ENCODE measurements around the gene TMEM174.

TMEM174 gene

GRCh38 chr5:73152411-73153388 is 20.3 kb upstream of the TMEM174 start:
- H3K4me3 ChIP-seq (ENCODE audit: low read depth, low read length), result no peak overlapping the region

DNA sequence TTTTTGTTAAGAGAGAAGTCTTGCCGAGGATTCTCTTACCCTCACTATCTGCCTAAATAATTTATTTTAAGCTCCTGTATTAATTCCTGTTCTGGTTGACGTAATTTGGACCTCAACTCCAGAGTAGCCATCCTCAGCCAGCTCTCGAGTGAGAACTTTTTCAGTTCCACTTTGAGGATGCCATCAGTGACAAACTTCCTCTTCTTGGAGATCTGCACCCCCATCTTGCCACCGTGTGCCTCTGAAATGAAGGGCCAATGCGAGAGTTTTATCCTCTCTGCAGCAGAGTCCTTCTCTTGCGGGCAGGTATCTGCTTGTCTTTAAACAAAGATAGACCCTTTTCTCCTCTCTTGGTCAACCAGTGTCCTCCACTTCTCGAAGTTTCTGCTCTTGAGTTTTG is 19.5 kb upstream of the TMEM174 start:
- DNase-seq (ENCODE audit: low read depth), result no peak
- no peak overlapping the region for H3K4me3 ChIP-seq (ENCODE audit: low read depth, low read length)

More at GRCh38 chr5:73152411-73153388, 20.3 kb upstream of the TMEM174 start:
- DNase-seq (ENCODE audit: low read depth), result no peak

- DNase-seq (ENCODE audit: low read depth), result no peak
- no peak overlapping the region for H3K4me3 ChIP-seq (ENCODE audit: low read depth, low read length)
Observed at GRCh38 chr5:73154208-73155006, 18.6 kb upstream of the TMEM174 start.

DNA sequence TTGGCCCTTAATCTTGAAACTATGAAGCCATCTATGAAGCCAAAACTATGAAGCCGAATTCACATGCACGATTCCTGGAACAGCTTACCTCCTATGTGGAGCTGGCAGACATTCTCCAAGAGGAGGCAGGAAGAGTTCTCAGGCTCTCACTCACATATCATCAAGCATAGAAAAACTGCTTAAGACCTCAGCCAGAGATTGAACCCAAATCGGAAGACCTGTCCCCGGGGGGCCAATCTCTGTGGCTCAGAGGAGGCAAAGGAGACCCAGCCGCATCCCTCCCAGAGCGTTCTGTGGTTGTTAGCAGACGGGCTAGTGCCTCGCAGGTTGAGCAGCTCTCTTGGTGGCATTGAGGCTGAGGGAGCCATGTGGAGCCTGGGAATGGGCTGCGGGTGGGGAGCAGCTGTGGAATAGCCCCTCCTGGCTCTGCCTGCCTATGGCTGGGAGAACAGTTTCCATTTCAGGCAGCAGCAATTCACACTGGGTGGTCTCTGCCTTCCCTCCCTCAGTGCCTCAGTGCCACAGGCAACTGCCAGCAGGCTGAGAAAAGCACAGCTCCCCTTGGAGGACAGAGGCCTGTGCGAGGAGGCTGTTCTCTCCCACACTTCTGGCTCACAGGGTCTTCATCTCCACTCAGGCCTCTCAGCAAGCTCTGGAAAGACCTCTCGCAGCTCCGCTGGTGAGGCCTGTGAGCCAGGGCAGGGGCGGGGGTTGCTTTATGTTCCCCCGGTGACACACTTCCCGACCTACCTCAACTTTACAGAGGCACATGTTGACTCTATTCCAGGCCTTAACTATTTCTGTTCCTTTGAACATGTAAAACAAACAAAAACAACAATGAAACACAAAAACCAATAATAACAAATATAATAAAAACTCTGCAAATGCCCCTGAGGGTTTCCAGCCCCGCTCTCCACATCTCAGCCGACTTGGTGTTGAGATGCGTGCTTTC is 17.4 kb upstream of the TMEM174 start:
- H3K4me3 ChIP-seq (ENCODE audit: low read depth, low read length), result no peak overlapping the region
- DNase-seq (ENCODE audit: low read depth), result no peak

DNA sequence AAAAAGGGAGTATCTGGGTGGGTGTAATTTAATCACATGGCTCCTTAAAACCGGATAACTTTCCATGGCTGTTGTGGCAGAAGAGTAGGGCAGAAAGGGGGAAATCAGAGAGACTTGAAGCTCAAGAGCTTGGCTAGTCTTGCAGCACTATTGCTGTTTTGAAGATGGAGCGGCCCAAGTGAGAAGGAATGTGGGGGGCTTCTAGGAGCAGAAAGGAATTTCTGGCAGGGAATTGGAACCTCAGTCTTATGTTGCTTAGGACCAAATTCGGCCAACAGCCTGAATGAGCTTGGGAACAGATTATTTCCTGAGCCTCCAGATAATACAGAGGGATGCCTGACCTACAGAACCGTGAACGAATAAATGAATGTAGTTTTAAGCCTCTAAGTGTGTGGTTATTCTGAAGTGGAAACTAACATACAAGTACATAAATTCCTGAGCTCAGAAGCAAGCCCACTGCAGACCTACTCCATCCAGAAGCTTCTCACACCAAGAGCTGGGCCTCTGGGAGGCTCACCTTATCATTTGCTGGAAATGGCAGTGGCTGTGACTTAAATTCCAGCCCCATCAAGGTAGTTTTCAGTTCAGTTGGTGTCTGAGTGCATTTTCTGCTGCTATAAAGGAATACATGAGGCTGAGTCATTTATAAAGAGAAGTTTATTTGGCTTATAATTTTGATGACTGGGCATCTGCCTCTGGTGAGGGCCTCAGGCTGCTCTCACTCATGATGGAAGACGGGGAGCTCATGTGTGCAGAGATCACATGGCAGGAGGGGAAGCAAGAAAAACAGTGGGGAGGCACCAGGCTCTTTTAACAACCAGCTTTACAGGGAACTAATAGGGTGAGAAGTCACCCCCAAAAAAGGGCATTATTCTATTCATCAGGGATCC is 15.3 kb upstream of the TMEM174 start:
- no peak overlapping the region for H3K4me3 ChIP-seq (ENCODE audit: low read depth, low read length)
- DNase-seq (ENCODE audit: low read depth), result no peak

- DNase-seq (ENCODE audit: low read depth), result no peak
- no peak overlapping the region for H3K4me3 ChIP-seq (ENCODE audit: low read depth, low read length)
Observed at GRCh38 chr5:73158313-73158712, 14.7 kb upstream of the TMEM174 start.

GRCh38 chr5:73160239-73160671 is 12.7 kb upstream of the TMEM174 start:
- no peak for DNase-seq (ENCODE audit: low read depth)

DNA sequence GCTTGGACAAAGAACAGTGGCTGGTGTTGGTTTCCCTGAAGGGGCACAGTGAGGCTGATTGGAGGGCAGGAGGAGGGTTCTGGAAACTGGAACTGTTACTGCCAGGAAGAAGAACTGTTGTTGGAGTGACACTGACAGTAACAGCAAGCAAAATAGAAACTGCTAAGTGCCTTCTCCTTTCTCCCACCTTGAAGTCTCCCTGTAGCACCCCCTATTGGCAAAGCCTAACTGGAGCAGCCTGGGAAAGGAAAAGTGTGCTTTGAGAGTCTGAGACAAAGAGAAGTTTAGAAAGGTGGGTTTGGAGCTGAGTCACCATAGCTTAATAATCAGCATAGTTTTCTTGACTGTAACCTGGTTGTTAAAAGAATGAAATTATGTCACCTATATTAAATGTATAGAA is 2.5 kb upstream of the TMEM174 start:
- no peak for DNase-seq (ENCODE audit: low read depth)
- H3K4me3 ChIP-seq (ENCODE audit: low read depth, low read length), result no peak overlapping the region

More at GRCh38 chr5:73160239-73160671, 12.7 kb upstream of the TMEM174 start:
- no peak overlapping the region for H3K4me3 ChIP-seq (ENCODE audit: low read depth, low read length)

DNA sequence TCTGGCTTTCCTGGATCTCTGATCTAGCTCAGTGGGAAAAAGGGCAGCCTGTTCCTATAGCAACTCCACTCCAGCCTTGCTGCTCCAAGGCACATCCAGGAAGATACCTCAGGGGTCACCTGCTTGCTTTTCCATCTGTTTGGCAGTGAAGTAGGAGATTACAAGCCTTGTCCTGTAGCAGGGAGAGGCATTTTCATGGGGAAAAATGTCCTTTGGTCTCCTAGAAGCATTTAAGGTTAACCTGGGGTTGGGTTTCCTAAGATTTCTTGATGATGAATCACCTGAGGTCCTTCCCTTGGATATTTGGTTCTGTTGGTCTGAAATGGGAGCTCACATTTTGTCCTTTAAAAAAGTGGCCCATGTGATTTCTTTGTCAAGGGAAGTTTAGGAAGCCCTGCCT is 1.5 kb upstream of the TMEM174 start:
- no peak overlapping the region for H3K4me3 ChIP-seq (ENCODE audit: low read depth, low read length)
- DNase-seq (ENCODE audit: low read depth), result no peak

DNA sequence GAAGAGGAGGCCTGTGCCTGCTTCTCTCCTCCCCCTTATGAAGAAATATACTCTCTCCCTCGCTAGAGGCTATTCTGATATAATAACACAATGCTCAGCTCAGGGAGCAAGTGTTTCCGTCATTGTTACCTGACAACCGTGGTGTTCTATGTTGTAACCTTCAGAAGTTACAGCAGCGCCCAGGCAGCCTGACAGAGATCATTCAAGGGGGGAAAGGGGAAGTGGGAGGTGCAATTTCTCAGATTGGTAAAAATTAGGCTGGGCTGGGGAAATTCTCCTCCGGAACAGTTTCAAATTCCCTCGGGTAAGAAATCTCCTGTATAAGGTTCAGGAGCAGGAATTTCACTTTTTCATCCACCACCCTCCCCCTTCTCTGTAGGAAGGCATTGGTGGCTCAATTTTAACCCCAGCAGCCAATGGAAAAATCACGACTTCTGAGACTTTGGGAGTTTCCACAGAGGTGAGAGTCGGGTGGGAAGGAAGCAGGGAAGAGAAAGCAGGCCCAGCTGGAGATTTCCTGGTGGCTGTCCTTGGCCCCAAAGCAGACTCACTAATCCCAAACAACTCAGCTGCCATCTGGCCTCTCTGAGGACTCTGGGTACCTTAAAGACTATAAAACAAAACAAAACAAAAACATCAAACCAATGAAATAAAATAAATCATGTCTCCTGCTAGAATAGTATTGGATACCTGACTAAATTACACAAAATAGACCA is 1.3 kb downstream of the TMEM174 start:
- no peak for DNase-seq (ENCODE audit: low read depth)
- H3K4me3 ChIP-seq (ENCODE audit: low read depth, low read length), result no peak overlapping the region

- DNase-seq (ENCODE audit: low read depth), result no peak
- no peak overlapping the region for H3K4me3 ChIP-seq (ENCODE audit: low read depth, low read length)
Observed at GRCh38 chr5:73176250-73176649, 3.3 kb downstream of the TMEM174 start.

DNA sequence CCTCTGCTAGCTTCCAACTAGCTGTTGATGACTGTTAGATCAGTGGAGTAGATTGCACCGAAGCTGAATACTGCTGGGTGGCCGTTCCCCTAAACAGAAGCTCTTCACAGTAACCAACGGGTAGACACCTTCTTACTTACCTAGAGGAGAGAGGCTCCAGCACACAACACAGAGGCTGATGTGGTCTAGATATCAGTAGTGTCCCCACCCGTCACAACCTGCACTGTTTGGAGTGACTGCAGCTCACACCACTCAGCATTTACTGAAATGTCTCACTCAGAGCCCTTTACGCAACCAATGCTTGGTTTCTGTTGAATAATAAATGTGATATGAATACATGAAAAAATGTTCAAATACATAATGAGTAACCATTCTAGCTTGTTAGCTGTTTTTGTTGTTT is 5.3 kb downstream of the TMEM174 start:
- DNase-seq (ENCODE audit: low read depth), result no peak
- H3K4me3 ChIP-seq (ENCODE audit: low read depth, low read length), result no peak overlapping the region

DNA sequence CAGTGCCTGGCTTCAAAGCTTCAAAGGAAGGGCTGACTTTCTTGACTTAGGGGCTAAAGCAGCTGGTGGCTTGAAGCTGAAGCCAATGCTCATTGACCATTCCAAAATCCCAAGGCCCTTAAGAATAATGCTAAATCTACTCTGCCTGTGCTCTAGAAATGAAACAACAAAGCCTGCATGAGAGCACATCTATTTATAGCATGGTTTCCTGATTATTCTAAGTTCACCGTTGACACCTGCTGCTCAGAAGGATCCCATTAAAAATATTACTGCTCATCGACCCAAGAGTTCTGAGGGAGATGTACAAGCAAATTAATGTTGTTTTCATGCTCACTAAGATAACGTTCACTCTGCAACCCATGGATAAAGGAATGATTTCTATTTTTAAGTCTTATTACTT is 6.7 kb downstream of the TMEM174 start:
- H3K4me3 ChIP-seq (ENCODE audit: low read depth, low read length), result no peak overlapping the region
- DNase-seq (ENCODE audit: low read depth), result no peak

DNA sequence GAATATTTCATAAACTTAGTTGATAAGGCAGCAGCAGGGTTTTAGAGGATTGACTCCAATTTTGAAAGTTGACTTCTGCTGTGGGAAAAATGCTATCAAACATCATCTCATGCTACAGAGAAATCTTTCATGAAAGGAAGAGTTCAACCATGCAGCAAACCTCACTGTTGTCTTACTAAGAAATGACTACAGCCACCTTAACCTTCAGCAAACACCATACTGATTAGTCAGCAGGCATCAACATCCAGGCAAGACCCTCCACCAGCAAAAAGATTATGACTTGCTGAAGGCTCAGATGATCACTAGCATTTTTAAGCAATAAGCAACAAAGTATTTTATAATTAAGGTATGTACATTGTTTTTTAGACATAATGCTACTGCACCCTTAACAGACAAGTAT is 7.6 kb downstream of the TMEM174 start:
- H3K4me3 ChIP-seq (ENCODE audit: low read depth, low read length), result no peak overlapping the region
- no peak for DNase-seq (ENCODE audit: low read depth)

- H3K4me3 ChIP-seq (ENCODE audit: low read depth, low read length), result no peak overlapping the region
- no peak for DNase-seq (ENCODE audit: low read depth)
Observed at GRCh38 chr5:73182307-73182706, 9.3 kb downstream of the TMEM174 start.

- no peak for DNase-seq (ENCODE audit: low read depth)
- H3K4me3 ChIP-seq (ENCODE audit: low read depth, low read length), result no peak overlapping the region
Observed at GRCh38 chr5:73183000-73183399, 10.0 kb downstream of the TMEM174 start.

GRCh38 chr5:73183481-73183891 is 10.5 kb downstream of the TMEM174 start:
- DNase-seq (ENCODE audit: low read depth), result no peak
- H3K4me3 ChIP-seq (ENCODE audit: low read depth, low read length), result no peak overlapping the region

- no peak overlapping the region for H3K4me3 ChIP-seq (ENCODE audit: low read depth, low read length)
- no peak for DNase-seq (ENCODE audit: low read depth)
Observed at GRCh38 chr5:73186976-73187375, 14.0 kb downstream of the TMEM174 start.

Data from skeletal muscle cell (primary cell).